Measurements from ENCODE around the gene LEO1. TPM values are rescaled to one million over a fixed set of nuclear protein-coding genes. Genes with fewer than 3 reads are reported as not detected.

LEO1 gene
- 25.9 and 30.1 TPM in 2 replicates for total RNA-seq

GRCh38 chr15:51971375-51972133 lies at the start of gene LEO1:
Gene LEO1 (minus strand): TSS chr15:51971778. CDS start chr15:51971745, 33 bp downstream.

GRCh38 chr15:52018693-52019393 lies 47.3 kb upstream of the LEO1 start, which contains the start of gene MAPK6:
Gene MAPK6 (plus strand): TSS chr15:52019219. CDS start chr15:52046461, 27,242 bp downstream.

Other genes starting within 250 kb of the LEO1 start
- 5.1 and 5.3 TPM in 2 replicates for gene LYSMD2, start 234.1 kb downstream of the LEO1 start, total RNA-seq
- 4.8 and 6.6 TPM in 2 replicates for gene TMOD2, start 220.2 kb downstream of the LEO1 start, total RNA-seq
- 30.7 and 35.3 TPM in 2 replicates for gene TMOD3, start 142.1 kb downstream of the LEO1 start, total RNA-seq
- gene MAPK6, start 47.4 kb upstream of the LEO1 start, total RNA-seq, result 54.1 and 65.1 TPM in 2 replicates
- gene BCL2L10, start 141.0 kb upstream of the LEO1 start, total RNA-seq, result 0.09 and 0.14 TPM in 2 replicates
- gene GNB5, start 219.6 kb upstream of the LEO1 start, total RNA-seq, result 27.3 and 34.8 TPM in 2 replicates

All from smooth muscle cell of bladder (primary cell).